Keratinocyte (primary cell): Measurements from ENCODE around the gene ASCL1.

Source experiments
- EZH2 ChIP-seq: IDR thresholded peaks from one replicate; pipeline ENCODE4 v1.6.1; 2012; ENCODE audit warnings: inconsistent platforms, mild to moderate bottlenecking, low read length, moderate library complexity
- TF ChIP-seq, protein P1 (sequence below), 3 experiments: IDR thresholded peaks in 1 of 3; conservative IDR thresholded peaks in 1 of 3; optimal IDR thresholded peaks in 1 of 3; 2 replicates in 2 of 3; 3 replicates in 1 of 3; pipeline versions ENCODE3 to v1.5.1; 2011; ENCODE audit warnings: low read length in 3 of 3, mild to moderate bottlenecking in 3 of 3, moderate library complexity in 2 of 3, control low read depth in 1 of 3, inconsistent platforms in 1 of 3; ENCODE audit not compliant: insufficient read depth in 2 of 3; ENCODE audit errors: extremely low read depth in 1 of 3

DNA sequence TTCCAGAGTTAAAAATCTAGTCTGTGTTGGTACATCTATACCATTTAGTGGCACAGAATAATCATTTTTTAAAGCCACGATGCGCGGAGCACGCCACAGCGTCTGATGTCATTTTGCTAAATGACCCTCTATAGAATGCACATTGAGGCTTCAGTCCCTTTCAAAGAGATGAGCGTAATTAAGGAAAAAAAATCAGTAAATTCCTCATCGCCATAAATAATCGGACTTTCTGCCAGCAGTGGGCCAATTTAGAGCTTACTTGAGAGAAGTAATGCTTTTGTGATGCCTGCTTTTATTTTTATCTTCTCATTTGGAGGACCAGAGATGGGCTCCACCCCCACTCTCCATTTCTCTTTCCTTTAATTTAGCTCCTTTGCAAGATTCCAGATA is 4.0 kb downstream of the ASCL1 start:
- TF ChIP-seq EZH2: peak; percentile 26
- TF ChIP-seq, protein P1, sequence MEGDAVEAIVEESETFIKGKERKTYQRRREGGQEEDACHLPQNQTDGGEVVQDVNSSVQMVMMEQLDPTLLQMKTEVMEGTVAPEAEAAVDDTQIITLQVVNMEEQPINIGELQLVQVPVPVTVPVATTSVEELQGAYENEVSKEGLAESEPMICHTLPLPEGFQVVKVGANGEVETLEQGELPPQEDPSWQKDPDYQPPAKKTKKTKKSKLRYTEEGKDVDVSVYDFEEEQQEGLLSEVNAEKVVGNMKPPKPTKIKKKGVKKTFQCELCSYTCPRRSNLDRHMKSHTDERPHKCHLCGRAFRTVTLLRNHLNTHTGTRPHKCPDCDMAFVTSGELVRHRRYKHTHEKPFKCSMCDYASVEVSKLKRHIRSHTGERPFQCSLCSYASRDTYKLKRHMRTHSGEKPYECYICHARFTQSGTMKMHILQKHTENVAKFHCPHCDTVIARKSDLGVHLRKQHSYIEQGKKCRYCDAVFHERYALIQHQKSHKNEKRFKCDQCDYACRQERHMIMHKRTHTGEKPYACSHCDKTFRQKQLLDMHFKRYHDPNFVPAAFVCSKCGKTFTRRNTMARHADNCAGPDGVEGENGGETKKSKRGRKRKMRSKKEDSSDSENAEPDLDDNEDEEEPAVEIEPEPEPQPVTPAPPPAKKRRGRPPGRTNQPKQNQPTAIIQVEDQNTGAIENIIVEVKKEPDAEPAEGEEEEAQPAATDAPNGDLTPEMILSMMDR (optimal IDR thresholded peaks at IDR 0.05 in 1 of 3, IDR thresholded peaks at IDR 0.05 in 1 of 3, conservative IDR thresholded peaks at IDR 0.05 in 1 of 3; ENCODE audit: extremely low read depth in 1 of 3, insufficient read depth in 2 of 3, low read length in 3 of 3): no peak
